Mesodermal cell (in vitro differentiated cells): ENCODE results near the gene ZFHX2.
A peak's percentile ranks its signal among the peaks of the same experiment; 100 is the strongest.

Source experiments
- H3K27ac ChIP-seq: 2 replicates; pipeline ENCODE4 v1.7.0; 2013; ENCODE audit warnings: mild to moderate bottlenecking, low read depth, low read length, moderate library complexity; ENCODE audit not compliant: severe bottlenecking
- H3K36me3 ChIP-seq: 2 replicates; pipeline ENCODE4 v1.7.1; 2013; ENCODE audit warnings: mild to moderate bottlenecking, low read length, moderate library complexity; ENCODE audit not compliant: control insufficient read depth, insufficient read depth
- H3K4me1 ChIP-seq: one replicate; pipeline ENCODE4 v1.7.1; 2013; ENCODE audit warnings: mild to moderate bottlenecking, low read length; ENCODE audit not compliant: insufficient read depth, control insufficient read depth, poor library complexity, severe bottlenecking
- H3K4me3 ChIP-seq: 2 replicates; pipeline ENCODE4 v1.7.0; 2013; ENCODE audit warnings: low read length, control low read depth, mild to moderate bottlenecking; ENCODE audit not compliant: insufficient read depth, poor library complexity, severe bottlenecking; ENCODE audit errors: extremely low read depth
- H3K9me3 ChIP-seq: 2 replicates; pipeline ENCODE4 v1.7.1; 2013; ENCODE audit warnings: mild to moderate bottlenecking, low read length, moderate library complexity; ENCODE audit not compliant: control insufficient read depth
- WGBS, 2 experiments: methylation state at CpG; one replicate each; pipeline ENCODE4 v1.1.5; 2013; ENCODE audit warnings: missing lambda C conversion rate in 2 of 2; ENCODE audit not compliant: insufficient coverage in 2 of 2; 5-methylcytosine and 5-hydroxymethylcytosine counted together

The ZFHX2 gene

GRCh38 chr14:23548351-23549318, 2.9 kb downstream of the ZFHX2 start:
- Histone ChIP-seq H3K9me3 (no peaks in the 10 kb centered on the region), H3K27ac (peak overlapping the region; percentile 64), H3K4me1 (peaks cover 44% of the 10 kb centered on the region), H3K36me3 (peaks cover 3% of the 10 kb centered on the region), H3K4me3 (peak overlapping the region; percentile 12)
- WGBS, 2 experiments: 30 to 35% methylated on average over 16 to 17 of the region's 18 CpGs

GRCh38 chr14:23547924-23548323, 3.6 kb downstream of the ZFHX2 start:
- H3K4me3 ChIP-seq: no peak overlapping the region
- H3K27ac ChIP-seq: peak overlapping the region; percentile 64
- peaks cover 44% of the 10 kb centered on the region for H3K4me1 ChIP-seq
- no peaks in the 10 kb centered on the region for H3K9me3 ChIP-seq
- WGBS, 2 experiments: 56 to 66% methylated on average over 2 of the region's 2 CpGs
- peaks cover 9% of the 10 kb centered on the region for H3K36me3 ChIP-seq

GRCh38 chr14:23546450-23547035, 5.0 kb downstream of the ZFHX2 start:
- Histone ChIP-seq H3K27ac (no peak overlapping the region), H3K4me1 (peaks cover 44% of the 10 kb centered on the region), H3K4me3 (no peak overlapping the region), H3K36me3 (peaks cover 9% of the 10 kb centered on the region), H3K9me3 (no peaks in the 10 kb centered on the region)
- WGBS, 2 experiments: 88 to 90% methylated on average over 8 to 9 of the region's 10 CpGs

DNA sequence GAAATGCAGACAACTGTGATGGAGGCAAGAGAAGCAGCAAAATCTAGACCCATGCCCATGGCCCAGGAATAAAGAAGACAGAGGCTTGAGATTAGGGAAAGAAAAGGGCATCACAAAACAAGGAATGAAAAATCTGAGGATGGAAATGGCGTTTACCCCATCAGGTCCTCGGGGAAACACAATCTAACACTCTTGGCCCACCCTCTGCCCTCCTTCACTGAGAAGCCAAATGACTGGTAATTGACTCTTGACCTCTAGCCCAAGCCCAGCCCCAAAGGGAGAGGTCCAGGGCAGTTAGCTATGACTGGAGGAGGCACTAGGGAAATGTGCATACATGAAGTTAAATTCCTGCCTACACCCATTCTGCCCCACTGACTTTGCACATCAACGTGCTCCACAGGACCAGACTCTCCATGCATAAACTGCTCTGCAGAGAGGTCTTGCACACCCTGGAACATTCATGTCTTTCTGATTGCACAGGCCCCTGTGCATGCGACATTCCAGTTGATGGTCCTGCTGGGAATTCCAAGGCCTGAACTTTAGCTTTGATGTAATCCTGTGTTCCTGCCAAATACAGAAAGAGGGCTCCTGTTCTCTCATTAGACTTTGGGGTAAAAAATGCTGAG, 5.7 kb downstream of the ZFHX2 start:
- H3K27ac ChIP-seq: no peak overlapping the region
- H3K4me1 ChIP-seq: peaks cover 44% of the 10 kb centered on the region
- no peak overlapping the region for H3K4me3 ChIP-seq
- H3K9me3 ChIP-seq: no peaks in the 10 kb centered on the region
- 86 to 88% methylated on average over 3 of the region's 4 CpGs for WGBS, 2 experiments
- peaks cover 9% of the 10 kb centered on the region for H3K36me3 ChIP-seq

DNA sequence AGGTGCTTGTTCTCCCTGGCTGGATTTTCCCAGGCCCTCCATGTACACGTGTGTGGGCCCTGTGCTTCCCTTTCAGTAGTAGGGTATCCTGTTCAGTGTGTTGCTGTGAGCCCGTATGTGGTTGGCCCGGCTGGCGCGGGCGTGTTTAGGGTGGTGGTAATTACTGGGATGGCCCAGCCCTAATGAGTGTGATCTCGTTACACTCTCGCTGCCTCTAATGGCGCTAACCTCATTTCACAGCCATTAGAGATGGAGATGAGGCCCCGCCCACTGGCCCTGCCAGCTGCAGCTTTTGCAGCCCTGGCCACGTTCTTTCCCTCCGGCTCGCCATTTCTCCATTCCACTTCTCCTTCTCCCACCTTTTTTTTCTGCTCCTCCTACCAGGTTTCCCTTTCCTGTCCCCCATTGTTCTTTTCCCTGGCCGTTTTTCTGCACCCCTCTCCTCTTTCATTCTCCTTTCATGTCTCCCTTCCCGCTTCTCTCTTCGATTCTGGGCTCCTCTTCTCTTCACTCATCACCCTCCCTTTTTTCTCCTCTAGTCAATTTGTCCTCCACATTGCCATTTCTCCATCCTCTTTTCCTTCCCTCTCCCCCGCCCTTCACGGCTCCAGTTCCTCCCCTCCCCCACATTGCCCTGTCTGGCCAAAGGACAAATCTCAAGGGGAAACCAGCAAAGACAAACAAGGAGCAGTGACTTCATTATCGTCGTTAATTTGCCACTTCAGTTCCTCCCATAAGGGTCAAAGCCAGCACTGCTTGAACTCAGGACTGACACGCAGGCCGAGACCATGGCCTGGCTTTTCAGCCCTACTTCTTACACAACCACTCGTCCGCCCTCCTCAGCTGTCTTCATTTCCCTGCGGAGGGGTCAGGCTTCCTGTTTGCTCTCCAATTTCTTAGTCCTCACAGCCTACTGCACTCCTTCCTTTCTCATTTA, 6.8 kb downstream of the ZFHX2 start:
- H3K9me3 ChIP-seq: no peaks in the 10 kb centered on the region
- no peak overlapping the region for H3K4me3 ChIP-seq
- H3K36me3 ChIP-seq: peaks cover 9% of the 10 kb centered on the region
- peaks cover 41% of the 10 kb centered on the region for H3K4me1 ChIP-seq
- peak overlapping the region; percentile 16 for H3K27ac ChIP-seq
- WGBS, 2 experiments: 35 to 45% methylated on average over 23 to 25 of the region's 25 CpGs

GRCh38 chr14:23543403-23543802, 8.2 kb downstream of the ZFHX2 start:
- no peak overlapping the region for H3K27ac ChIP-seq
- no peak overlapping the region for H3K4me3 ChIP-seq
- no peaks in the 10 kb centered on the region for H3K9me3 ChIP-seq
- peaks cover 9% of the 10 kb centered on the region for H3K36me3 ChIP-seq
- H3K4me1 ChIP-seq: peaks cover 38% of the 10 kb centered on the region
- WGBS, 2 experiments: 86 to 95% methylated on average over 3 to 5 of the region's 5 CpGs

DNA sequence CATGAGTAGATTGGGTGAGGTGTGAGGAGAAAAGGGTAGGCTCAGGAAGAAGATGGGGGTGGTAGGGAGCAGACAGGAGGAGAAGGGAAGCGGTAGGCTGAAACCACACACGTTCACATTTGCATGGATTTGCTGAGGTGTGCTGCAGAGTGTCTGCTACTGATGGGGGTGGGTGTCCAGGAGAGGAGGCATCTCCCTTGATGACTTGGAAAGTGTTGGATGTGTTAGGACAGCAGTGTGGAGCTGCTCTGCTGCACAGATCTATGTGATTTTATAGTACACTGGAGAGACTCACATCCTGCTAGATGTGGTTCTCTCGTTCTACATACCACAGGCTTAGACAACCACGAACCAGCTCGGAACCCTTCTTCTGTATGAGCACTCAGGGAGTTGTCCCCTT, 9.3 kb downstream of the ZFHX2 start:
- WGBS, 2 experiments: 90 to 91% methylated on average over 5 of the region's 5 CpGs
- Histone ChIP-seq H3K4me1 (peaks cover 36% of the 10 kb centered on the region), H3K27ac (no peak overlapping the region), H3K36me3 (peaks cover 9% of the 10 kb centered on the region), H3K9me3 (no peaks in the 10 kb centered on the region), H3K4me3 (no peak overlapping the region)

- WGBS, 2 experiments: 90 to 96% methylated on average over 2 to 3 of the region's 4 CpGs
- H3K4me1 ChIP-seq: peaks cover 26% of the 10 kb centered on the region
- H3K9me3 ChIP-seq: no peaks in the 10 kb centered on the region
- H3K4me3 ChIP-seq: no peak overlapping the region
- H3K36me3 ChIP-seq: peaks cover 16% of the 10 kb centered on the region
- no peak overlapping the region for H3K27ac ChIP-seq
These were observed 11.5 kb downstream of the ZFHX2 start for GRCh38 chr14:23540141-23540469.

DNA sequence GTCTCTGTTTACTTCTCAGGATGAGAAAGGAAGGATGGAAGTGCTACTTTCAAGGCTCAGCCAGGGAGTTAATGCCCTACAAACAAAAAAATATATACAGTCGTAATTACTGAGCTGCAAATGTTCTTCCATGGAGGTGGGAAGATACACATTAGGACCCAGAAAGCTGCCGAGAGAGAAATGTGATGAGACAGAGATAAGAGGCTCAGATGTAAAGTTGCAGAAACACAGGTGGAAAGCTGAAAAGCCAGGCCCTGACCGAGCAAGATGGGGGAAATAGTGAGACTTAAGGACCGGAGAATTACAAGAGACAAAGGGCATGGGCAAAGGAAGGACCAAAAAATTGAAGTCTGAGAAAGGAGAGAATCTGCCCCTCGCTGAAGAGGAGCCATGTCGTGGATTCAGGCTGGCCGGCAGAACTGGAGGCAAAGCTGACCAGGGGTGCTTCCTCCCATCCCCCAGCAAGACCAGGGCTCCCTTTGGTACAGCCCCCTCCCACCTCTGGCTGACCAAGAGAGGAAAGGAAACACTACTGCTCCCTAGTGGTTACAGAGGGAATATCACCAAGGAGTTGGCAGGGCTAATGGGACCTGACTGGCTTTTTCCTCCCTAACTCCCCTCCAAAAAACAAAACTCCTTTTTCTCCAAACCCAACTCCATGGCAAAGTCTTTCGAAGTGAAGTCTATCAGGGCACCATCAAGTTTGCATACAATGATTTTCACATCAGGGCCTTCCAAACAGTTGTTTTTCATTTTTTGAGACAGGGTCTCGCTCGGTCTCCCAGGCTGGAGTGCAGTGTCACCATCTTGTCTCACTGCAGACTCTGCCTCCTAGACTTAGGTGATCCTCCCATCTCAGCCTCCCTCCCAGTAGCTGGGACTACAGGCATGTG, 12.1 kb downstream of the ZFHX2 start:
- Histone ChIP-seq H3K9me3 (no peaks in the 10 kb centered on the region), H3K36me3 (peaks cover 20% of the 10 kb centered on the region), H3K4me1 (peaks cover 23% of the 10 kb centered on the region), H3K4me3 (no peak overlapping the region), H3K27ac (peak overlapping the region; percentile 67)
- whole genome bisulfite sequencing, 2 experiments: 33 to 49% methylated on average over 6 to 9 of the region's 10 CpGs
